DOHH2 (cell line): ENCODE results near the gene PLEKHG4B.

Source experiments
- EZH2phosphoT487 ChIP-seq: fragments of 200-600 bp; sonication (generic); IDR thresholded peaks from 2 replicates; pipeline ENCODE4 v1.6.1; 2017; ENCODE audit warnings: borderline replicate concordance, mild to moderate bottlenecking, antibody characterized with exemption, low read length, moderate library complexity, mixed read lengths
- TF ChIP-seq, protein P1 (sequence below): fragments of 200-600 bp; sonication (generic); IDR thresholded peaks from one replicate; pipeline ENCODE4 v1.5.1; 2014; ENCODE audit warnings: antibody characterized with exemption, mild to moderate bottlenecking, low read depth, low read length; ENCODE audit not compliant: poor library complexity, severe bottlenecking

DNA sequence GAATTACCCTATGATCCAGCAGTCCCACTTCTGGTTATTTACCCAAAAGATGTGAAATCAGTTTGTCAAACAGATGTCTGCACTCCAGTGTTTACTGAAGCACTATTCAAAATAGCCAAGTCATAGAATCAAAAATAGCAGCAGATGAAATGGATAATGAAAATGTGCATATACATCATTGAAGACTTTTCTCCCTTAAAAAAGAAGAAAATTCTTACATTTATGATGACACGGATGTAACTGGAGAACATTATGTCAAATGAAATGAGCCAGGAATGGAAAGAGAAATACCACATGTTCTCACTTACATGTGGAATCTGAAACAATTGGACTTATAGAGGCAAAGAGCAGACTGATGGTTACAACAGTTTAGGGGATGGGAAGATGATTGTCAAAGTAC lies 21.5 kb upstream of the PLEKHG4B start:
- TF ChIP-seq, protein P1, sequence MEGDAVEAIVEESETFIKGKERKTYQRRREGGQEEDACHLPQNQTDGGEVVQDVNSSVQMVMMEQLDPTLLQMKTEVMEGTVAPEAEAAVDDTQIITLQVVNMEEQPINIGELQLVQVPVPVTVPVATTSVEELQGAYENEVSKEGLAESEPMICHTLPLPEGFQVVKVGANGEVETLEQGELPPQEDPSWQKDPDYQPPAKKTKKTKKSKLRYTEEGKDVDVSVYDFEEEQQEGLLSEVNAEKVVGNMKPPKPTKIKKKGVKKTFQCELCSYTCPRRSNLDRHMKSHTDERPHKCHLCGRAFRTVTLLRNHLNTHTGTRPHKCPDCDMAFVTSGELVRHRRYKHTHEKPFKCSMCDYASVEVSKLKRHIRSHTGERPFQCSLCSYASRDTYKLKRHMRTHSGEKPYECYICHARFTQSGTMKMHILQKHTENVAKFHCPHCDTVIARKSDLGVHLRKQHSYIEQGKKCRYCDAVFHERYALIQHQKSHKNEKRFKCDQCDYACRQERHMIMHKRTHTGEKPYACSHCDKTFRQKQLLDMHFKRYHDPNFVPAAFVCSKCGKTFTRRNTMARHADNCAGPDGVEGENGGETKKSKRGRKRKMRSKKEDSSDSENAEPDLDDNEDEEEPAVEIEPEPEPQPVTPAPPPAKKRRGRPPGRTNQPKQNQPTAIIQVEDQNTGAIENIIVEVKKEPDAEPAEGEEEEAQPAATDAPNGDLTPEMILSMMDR, result no peak
- TF ChIP-seq EZH2phosphoT487, result no peak
